Measurements from ENCODE around the gene RIMBP2. TPM values are rescaled to one million over a fixed set of nuclear protein-coding genes. Genes with fewer than 3 reads are reported as not detected.
A peak's percentile ranks its signal among the peaks of the same experiment; 100 is the strongest.
"Not testable (repeated sequence)": the region's sequence is repeated elsewhere in the genome, so short reads cannot be mapped to it uniquely, and the experiment has no call there.

RIMBP2 gene
- total RNA-seq, 1 donor from 2014 or later = not detected

DNA sequence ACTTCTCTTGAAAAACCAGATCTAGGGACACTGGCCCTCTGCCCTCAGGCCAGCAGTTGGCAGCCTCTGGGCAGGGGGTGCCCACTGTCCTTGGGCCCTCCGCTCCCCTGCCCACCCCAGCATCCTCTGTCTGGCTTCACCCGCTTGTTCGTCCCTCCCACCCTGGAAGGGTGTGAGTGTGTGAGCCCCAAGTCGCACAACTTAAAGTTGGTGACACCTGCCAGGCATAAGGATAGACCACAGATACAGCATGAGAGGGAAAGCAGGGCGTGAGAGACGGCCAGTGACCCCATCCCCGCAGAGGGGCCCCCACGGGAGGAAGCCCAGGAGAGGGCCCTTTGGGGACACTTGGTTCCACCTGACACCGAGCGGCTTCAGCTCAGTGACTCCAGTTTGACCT lies 23.5 kb upstream of the RIMBP2 start:
- DNase-seq (ENCODE audit: low spot score) = no peak
- intact Hi-C loops (cut with DNase I) = no loop called here

DNA sequence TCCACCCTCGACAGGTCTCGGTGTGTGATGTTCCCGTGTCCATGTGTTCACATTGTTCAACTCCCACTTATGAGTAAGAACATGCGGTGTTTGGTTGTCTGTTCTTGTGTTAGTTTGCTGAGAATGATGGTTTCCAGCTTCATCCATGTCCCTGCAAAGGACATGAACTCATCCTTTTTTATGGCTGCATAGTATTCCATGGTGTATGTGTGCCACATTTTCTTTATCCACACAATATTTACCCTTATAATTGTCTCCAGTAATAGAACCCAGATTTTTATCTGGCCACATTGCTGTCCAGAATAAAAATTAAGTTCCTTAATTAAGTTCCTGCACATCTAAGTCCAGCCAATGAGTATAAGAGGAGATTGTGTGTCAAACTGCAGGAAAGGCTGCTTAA lies 22.3 kb upstream of the RIMBP2 start:
- intact Hi-C loops (cut with DNase I); DNase-seq (ENCODE audit: low spot score): not testable (repeated sequence)

DNA sequence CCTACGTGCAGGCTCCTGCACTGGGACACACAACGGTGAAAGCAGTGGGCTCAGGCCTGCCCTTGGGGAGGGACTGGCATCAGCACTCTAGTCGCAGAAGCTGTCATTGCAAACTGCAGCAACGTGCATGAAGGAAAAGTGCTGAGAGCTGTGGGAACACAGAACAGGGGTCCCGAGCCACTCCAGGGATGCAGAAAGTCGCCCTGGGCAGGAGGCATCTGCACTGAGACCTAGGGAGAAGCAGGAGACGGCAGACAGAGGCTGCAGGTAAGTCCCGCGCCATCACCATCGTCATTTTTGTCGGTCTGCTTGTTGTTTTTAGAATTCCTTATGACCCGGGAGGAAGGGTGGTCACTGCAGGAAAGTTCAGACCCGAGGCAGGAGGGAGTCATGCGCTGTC lies 21.6 kb upstream of the RIMBP2 start:
- intact Hi-C loops (cut with DNase I) = no loop called here
- DNase-seq (ENCODE audit: low spot score) = no peak

DNA sequence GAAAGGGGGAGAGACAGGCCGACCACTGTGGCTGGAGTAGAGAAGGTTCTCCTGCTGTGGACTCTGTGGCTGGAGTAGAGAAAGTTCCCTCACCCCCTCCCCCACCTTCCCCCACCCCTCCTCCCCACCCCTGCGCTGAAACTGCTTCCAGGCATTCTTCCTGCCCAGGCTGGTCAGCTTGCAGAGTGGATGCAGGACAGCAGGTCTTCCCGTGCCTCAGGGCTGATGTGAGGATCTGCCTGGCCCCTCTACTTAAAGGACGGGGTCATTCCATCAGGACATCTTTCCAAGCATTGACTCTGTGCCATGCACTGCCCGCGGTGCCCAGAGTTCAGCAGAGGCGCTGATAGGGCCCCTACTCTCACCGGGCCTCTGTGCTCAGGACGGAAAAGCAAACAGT lies 13.2 kb upstream of the RIMBP2 start:
- intact Hi-C loops (cut with DNase I) = no loop called here
- DNase-seq (ENCODE audit: low spot score) = no peak

DNA sequence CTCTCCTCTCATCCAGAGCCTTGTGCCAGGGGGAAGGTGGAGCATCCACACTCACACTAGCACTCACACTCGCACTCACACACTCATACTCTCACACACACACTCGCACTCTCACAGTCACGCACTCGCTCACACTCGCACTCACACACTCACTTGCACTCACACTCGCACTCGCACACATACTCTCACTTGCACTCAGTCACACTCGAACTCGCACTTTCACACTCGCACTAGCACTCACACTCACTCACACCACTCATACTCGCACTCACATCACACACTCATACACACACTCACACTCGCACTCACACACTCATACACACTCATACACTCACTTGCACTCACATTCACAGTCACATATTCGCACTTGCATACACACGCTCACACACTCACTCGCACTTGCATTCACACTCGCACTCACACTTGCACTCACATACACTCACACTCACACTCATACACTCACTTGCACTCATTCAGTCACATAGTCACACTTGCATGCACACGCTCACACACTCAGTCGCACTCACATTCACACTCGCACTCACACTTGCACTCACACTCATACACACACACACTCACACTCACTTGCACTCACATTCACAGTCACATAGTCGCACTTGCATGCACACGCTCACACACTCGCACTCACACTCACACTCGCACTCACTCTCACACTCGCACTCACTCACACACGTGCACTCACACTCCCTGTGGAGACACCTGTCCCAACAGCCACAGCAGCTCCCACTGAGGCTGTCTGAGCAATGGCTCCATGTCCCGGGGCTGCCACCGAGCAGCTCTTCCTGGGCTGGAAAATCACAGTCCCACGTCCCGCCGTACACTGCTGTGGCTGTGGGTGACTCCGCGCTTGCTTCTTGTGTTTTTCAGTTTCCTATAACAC lies 12.3 kb upstream of the RIMBP2 start:
- intact Hi-C loops (cut with DNase I) = no loop called here
- no peak for DNase-seq (ENCODE audit: low spot score)

DNA sequence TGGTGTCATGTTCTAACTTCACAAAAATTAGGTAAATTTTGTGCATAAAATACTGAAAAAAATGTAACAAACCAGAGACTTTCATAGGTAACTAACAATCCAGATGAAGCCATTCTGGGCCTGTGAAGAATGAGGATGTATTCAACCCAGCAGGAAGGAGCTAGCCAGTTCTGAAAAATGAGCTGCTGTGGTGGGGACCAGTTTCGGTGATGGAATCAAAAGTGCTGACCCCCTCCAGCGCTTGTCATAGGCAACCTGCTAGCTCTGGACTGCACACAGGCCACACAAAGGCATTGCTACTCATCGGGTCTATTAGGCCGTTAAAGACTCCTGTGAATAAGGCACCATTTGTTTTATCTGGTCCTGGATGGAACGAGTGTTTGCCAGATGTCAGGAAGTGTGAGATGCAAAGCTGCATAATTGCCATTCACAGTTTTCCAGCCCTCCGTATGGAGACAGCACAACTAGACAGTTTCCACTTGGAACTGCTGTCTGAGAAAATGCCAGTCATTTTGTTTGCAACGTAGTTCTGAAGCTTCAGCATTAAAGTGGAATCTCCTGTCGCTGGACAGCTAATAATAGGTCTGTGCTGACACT lies 3.3 kb upstream of the RIMBP2 start:
- intact Hi-C loops (cut with DNase I) = no loop called here
- no peak for DNase-seq (ENCODE audit: low spot score)

DNA sequence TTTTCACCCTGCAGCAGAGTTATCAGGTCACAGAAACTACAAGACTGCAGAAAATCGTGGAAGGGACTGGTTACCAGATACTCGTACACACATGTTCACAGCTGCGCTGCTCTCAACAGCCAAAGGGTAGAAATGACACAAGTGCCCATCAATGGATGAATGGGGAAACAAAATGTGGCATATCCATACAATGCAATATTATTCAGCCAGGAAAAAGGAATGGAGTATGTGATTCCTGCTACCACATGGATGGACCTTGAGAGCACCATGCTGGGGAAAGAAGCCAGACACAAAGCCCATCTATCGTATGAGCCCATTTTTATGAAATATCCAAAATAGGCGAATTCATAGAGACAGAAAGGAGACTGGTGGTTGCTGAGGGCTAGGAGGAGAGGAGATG lies 1.7 kb upstream of the RIMBP2 start:
- intact Hi-C loops (cut with DNase I) = no loop called here
- DNase-seq (ENCODE audit: low spot score) = no peak

DNA sequence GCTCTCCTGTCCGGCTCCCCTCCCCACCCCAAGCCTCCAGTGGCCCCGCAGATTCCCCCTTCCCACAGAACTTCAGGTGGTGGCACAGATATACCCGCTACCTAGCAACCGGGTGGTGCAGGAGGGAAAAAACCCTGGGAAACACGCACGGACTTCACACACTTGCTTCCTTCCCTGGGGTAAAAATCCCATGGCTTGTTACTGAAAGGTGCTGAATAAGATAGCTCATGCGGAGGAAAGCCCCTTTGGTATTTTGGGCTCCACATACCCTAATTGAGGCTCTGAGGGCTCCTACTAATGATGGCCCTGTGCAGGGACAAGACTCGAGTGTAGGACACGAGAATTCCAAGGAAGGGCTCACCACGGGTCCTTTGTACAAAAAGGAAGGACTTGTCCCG lies 869 bp upstream of the RIMBP2 start:
- no peak for DNase-seq (ENCODE audit: low spot score)
- intact Hi-C loops (cut with DNase I) = no loop called here

DNA sequence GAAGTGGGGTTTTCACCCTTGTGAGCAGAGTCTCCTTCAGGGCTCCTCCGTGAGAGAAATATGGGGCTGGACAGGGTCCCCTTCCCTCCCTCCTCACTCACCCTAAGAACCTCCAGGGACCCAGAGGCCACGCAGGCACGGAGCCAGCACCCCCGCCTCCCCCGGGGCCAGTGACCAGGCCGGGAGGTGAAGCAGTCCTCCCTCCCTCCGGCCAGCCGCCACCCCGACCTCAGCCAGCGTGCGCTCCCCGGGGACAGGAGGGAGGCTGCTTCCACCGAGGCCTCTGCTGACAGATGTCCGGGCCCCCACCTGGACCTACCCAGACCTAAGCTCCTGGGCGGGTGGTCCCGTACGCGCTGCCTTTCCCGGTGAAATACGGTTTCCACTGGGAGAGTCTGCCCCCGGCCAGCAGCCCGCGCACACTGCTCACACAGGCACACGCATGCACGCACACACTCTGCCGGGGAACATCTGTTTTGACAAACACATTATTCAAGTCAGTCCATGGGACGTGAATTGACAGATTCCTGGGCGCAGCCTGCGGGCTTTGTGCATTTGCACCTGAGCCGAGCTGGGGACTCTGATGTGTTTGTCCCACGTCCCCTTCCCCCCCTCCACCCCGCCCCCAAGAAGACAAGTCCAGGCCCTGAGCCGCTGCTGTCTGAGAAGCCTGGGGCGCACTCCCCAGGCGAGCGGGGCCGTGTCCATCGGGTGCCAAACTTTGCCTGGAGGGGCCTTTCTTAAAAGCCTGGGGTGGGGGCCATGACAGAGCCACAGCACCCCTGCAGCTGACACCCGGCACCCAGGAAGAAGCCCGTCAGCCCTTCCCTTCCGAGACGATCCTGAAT lies 725 bp downstream of the RIMBP2 start:
- no peak for DNase-seq (ENCODE audit: low spot score)
- intact Hi-C loops (cut with DNase I) = no loop called here

DNA sequence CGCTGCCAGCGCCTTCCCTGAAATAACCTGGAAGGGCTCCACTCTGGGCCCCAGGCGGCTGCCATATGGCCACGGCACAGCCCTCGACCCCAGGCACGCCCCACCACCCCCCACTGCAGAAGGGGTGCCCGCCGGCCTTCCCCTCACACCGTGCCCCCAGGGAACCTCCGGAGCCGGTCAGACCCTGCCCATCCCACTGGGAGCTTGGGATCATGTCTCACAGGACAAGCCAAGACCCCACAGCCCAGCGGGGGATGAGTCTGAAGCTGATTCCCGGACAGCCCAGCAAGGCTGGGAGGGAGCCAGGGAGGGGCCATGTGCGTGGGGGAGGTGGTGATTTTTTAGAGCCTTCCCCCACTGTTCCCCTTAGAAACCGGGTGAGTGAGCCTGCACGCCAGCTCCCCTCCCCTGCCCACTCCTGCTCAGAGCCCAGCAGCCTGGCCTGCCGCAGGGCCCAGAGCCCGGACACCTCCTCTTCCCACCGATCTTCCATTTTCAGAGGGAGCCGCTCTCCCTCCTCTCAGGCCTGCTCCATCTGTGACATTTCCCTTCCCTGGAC lies 1.4 kb downstream of the RIMBP2 start:
- intact Hi-C loops (cut with DNase I) = no loop called here
- DNase-seq (ENCODE audit: low spot score) = no peak

DNA sequence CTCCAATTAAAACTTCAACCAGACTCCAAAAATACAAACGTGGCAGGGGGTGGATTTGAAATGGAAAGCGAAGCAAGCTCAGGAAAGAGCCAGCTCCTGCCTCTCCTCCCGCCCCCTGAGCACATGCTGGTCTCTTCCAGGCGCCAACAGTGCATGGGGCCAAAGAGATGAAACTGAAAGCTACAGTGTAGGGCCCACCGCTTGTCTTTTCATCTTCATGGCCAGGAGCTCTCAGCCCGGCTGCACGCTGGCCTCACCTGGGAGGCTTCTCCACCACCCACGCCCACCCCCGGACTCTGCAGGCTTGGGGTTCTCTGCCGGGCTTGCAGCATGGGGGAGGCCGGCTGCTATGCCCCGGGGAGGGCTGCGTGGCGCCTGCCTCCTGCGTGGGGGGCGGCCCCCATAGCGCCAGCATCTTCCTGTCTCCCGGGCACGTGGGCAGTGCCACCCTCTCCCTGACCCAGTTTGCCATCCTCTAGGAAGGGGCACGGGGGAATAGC lies 2.0 kb downstream of the RIMBP2 start:
- intact Hi-C loops (cut with DNase I) = no loop called here

DNA sequence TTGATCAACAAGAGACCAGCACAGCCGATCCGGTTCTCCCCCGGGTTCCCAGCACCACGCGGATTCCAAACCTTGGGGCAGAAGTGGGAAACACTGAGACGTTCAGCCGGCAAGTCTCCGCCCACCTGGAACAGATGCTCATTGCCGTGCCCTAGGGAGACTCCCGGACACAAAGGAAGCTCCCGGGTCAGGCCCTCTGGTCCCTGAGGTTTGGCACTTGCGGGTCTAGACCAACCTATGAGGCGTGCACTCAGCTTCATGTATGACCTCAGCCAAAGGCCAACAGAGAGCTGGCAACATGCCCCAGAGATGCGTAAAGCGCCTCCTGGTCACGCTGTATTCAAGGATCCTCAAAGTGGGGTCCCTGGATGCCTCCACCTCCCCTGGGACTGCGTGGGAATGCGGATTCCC lies 2.5 kb downstream of the RIMBP2 start:
- no peak for DNase-seq (ENCODE audit: low spot score)
- intact Hi-C loops (cut with DNase I) = no loop called here

More for the DNA sequence above, 2.0 kb downstream of the RIMBP2 start:
- DNase-seq (ENCODE audit: low spot score) = no peak

DNA sequence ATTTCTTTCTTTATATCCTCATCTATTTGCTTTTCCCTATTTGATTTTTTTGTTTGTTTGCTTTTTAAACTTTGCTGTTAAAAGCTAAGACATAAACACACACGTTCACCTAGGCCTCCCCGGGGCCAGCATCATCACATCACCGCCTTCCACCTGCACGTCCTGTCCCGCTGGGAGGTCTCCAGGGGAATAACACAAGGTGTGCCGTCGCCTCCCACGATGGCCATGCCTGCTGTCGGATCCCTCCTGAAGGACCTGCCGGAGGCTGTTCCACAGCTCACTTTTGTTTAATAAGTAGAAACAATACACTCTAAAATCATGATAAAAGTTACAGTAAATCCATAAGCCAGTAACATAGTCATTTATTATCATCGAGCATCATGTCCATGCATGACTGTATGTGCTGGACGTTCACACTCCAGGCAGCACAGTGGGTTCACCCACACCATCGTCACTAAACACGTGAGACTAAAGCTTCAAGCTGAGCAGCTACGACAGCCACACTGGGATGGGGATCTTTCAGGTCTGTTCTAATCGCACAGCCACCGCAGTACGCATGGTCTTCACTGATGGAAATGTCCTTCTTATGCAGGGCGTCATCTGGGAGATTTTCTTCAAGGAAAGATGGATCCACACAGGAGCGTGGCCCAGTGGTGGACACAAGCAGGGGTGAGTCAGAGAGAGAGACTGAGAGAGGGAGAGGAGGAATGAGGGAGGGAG lies 3.6 kb downstream of the RIMBP2 start:
- intact Hi-C loops (cut with DNase I) = no loop called here
- no peak for DNase-seq (ENCODE audit: low spot score)

DNA sequence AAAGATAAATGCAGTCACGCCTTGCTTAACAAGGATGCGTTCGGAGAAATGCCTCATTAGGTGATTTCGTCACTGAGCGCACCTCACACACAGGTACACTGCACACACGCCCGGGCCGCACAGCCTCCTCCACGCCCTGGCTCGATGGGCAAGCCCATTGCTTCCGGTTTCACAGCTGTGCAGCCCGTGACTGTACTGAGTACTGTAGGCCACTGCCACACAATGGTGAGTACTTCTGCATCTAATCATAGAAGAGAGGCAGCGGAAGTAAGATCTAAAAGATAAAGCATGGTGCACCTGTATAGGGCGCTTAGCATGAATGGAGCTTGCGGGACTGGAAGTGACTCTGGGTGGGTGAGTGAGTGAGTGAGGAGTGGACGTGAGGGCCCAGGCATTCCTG lies 4.3 kb downstream of the RIMBP2 start:
- intact Hi-C loops (cut with DNase I) = no loop called here

DNA sequence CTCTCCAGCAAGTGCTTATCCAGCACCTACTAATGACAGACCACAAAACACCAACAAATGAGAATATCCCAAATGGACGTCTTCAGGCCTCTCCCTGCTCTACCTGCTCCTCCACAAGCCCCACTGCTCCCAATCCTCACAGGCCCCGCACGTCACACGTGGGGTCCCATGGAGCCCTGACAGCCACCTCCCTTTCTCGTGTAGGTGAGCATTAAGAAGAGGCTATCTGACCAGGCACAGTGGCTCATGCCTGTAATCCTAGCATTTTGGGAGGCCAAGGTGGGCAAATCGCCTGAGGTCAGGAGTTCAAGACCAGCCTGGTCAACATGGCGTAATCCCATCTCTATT lies 5.4 kb downstream of the RIMBP2 start:
- intact Hi-C loops (cut with DNase I) = no loop called here
- DNase-seq (ENCODE audit: low spot score) = no peak

More for the DNA sequence above, 4.3 kb downstream of the RIMBP2 start:
- no peak for DNase-seq (ENCODE audit: low spot score)

DNA sequence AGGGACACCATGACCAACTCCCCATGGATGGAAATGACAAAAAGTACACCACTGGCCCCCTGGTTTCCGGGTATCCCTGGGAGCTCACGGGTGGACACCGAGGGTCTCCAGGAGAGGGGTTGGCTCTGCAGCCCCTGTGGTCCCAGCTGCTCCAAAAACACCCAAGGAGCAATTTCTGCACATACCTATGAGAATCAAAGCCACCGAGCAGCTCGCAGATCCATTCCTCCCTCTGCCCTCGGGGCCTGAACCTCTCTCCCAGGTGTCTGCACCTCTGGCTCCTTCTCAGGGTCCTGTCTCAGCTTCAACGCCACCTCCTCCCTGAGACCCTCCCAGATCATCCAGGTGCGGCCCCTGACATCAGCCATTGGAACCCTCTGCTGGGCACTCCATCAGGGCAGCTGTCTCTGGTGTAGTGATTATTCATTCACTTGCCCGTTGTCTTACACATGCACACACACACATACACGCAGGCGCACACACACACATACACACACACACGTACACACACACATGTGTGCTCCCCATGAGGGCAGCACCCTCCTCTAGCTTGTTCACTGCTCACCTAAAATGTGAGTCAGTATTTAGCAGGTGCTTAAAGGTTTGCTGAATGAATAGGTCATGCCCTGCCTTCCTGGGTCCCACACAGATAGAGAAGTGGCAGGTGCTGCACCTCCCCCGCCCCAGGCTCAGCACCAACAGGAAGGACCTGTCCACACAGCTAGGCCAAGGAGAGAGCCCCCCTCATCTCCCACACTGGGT lies 5.9 kb downstream of the RIMBP2 start:
- no peak for DNase-seq (ENCODE audit: low spot score)
- intact Hi-C loops (cut with DNase I) = no loop called here

DNA sequence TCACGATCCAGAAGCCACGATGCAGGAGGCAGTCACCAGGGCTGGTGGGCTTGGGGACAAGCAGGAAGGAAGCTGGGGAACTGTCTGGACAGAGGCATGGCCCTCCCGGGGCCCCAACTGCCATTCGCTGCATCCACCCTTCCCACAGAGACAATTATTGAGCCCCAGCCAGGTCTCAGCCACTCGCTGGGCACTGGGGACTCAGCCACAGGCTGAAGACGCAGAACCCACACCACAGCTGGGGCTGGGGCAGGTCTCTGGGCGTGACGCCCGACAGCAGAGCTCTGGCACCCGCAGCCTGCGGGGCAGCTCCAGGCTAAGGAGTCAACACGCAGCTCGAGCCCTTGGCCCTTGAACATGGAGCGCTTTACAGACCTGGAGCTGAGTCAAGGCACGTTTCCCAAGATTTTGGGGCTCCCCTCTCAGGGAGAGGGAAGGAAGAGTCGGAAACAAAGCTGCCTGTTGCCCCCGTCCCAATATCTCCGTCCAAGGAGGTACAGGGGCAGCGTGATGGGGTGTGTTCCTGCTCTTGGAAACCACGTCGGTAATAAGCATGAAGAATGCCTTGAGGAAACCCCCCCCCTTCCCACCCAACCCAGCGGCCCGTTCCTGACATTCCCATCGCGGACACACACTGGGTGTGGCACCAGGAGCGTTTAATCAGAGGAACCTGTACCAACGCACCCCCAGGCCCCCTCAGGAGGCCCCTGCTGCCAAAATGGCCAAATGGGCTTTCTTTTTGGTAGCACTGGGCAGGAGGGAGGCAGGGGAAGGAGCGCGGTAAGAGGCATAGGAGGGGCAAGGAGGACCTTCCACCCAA lies 6.7 kb downstream of the RIMBP2 start:
- DNase-seq (ENCODE audit: low spot score) = no peak
- intact Hi-C loops (cut with DNase I) = no loop called here

DNA sequence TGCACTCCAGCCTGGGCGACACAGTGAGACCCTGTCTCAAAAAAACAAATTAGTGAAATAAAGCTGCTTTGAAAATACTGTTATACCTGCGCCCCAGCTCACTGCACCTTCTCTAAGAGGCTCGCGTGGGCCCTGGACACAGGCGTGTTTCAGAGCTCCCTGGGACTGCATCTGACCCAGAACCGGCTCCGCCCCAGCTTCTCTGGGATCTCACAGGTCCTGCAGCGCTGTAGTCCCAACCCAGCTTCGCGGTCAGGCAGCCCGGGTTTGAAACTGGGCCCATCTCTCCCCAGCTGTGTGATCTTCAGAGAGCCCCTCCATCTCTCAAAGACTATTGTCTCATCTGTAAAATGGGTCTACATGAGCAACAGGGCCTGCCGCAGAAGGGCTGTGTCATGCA lies 7.5 kb downstream of the RIMBP2 start:
- peak; percentile 64 for DNase-seq (ENCODE audit: low spot score)
- intact Hi-C loops (cut with DNase I) = no loop called here

Data from cardiac septum (tissue), 1 donor.